Mammary microvascular endothelial cell (primary cell): ENCODE data around the gene SYNE2. TPM values are rescaled to one million over a fixed set of nuclear protein-coding genes. Genes with fewer than 3 reads are reported as not detected.

Experiments used
- total RNA-seq: library from RNA; depleted of rRNA; stranded (reverse); fragments of >200 nt; gene quantifications from 2 replicates; pipeline ENCODE4 v1.2.3, GENCODE V29; 2015

Gene SYNE2
- total RNA-seq = 39.0 and 48.8 TPM in 2 replicates

GRCh38 chr14:63852817-63853731, at the start of gene SYNE2:
TSS of gene SYNE2 (plus strand) at chr14:63853004. CDS start at chr14:63909149, 56,145 bp downstream.

Other genes with a start within 250 kb of the SYNE2 start
- gene WDR89, start 211.1 kb upstream of the SYNE2 start, total RNA-seq = 8.3 and 9.4 TPM in 2 replicates
- gene SGPP1, start 124.9 kb upstream of the SYNE2 start, total RNA-seq = 10.8 and 11.8 TPM in 2 replicates